ENCODE results near the gene IGSF10.

Gene IGSF10

GRCh38 chr3:151412989-151413388, 47.9 kb downstream of the IGSF10 start:
- DNase-seq, result no peak

Data from DMS153 (cell line).